Non-pigmented ciliary epithelial cell (primary cell): Measurements from ENCODE around the gene LMOD2.

ENCODE experiments used
- DNase-seq: peaks from one replicate; pipeline ENCODE4 v3.0.0-alpha.2; 2010; ENCODE audit warnings: low read depth

LMOD2 gene

DNA sequence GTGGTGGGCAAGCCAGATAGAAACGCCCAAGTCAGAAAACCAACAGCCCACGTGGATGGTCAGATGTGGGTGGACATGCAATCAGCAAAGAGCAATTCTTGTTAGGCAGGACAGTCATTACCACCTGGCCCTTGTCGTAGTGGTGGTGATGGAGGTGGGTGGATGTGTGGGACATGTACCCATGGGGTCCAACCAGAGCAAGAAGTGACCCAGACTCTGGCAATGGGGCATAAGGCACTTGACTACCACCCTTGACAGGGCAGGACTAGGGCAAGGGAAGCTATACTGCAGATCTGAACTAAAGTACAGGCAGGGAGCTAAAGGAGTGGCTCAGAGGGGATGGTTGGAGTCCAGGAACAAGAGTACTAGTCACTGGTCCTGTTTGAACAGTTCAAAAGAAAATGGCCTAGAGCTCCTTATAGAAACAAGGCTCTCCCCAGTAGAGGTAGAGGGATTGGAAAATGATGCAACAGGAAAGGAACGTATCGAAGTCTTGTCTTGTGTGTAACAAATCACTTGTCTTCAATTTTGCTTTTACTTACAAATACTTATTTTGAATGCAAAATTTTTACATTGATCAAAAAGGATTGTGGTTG lies 17.6 kb downstream of the LMOD2 start:
- DNase-seq = no peak

GRCh38 chr7:123673752-123674398 lies 18.2 kb downstream of the LMOD2 start:
- DNase-seq = no peak

DNA sequence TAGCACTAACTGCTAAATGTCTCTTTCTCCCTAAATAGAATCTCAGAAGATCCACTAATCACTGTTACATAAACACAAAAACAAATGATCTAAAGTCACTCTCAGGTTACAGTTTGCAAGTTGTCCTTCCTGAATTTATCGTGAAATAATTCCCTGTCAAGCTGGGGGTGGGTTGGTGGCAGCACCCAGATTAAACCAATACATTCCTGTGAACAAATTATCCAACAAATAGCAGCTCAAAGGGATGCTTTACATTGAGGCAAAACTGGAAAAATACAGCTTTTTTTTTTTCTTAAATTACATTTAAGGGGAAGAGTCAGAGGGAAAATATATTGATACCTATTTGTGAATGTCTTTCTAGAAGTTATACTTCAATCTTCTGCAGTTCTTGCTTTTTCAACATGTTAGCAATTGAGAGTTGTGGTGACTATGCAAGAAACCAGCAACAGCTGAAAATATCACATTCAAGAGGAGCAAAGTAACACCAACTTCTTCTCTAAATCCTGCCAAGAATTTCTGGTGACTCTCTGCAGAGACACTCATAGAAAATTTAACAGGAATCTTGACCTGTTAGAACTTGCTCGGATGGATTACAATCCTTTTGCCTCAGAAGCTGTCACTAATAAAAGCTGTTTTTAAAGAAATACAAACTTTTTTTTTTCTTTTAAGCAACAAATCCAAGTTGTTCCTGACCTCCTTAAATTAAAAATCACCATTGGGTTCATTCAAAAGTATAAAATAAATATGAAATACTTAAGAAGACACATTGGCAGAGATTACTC lies 18.9 kb downstream of the LMOD2 start:
- no peak for DNase-seq

GRCh38 chr7:123675181-123675473 lies 19.5 kb downstream of the LMOD2 start:
- peak; percentile 5 for DNase-seq

DNA sequence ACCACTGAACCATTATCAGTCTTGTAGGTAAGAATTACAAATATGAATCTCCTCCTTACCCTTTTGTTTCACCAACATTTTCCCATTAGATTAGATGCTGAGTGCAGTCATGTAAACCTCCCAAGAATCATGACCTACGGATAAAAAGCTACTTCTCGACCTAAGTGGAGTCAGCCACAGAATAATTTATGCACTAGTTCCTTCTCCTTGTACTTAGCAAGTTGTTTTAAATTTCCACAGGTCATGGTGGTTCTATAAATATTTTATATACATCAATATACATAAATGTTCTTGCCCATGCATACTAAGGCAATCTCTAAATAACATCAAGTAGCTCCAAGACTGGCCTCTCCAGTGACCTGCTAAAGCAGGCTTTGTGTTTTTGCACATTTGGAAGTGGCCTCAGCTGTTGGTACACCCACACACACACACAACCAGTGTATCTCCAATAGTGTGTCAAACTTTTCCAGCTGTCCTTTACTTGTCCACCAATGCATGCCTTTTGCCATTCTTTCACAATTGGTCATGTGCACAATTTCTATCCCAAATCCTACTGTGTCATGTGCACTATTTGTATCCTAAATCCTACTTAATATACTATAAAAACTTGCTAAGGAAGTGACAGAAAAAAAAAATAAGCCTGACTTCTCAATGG lies 21.5 kb downstream of the LMOD2 start:
- no peak for DNase-seq

GRCh38 chr7:123679614-123680013 lies 23.9 kb downstream of the LMOD2 start:
- DNase-seq = no peak

DNA sequence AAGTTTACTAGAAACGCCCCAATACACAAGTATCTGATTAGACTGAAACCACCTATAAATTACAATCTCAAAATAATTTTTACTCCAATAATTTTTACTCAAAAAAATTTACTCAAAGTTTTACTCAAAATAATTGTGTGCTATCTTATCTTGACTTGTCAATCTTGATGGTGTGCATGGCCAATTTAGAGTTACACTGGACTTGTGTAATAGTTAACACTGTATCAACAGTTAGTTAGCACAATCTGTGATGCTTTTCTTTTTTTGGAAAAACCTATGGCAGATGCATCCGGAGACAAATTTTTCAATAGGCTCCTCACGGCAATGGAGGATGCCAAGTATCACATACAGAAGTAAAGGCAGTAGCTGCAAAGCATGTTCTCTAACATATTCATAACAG lies 24.9 kb downstream of the LMOD2 start:
- no peak for DNase-seq

- no peak for DNase-seq
Observed at GRCh38 chr7:123681561-123681960, 25.9 kb downstream of the LMOD2 start.

DNA sequence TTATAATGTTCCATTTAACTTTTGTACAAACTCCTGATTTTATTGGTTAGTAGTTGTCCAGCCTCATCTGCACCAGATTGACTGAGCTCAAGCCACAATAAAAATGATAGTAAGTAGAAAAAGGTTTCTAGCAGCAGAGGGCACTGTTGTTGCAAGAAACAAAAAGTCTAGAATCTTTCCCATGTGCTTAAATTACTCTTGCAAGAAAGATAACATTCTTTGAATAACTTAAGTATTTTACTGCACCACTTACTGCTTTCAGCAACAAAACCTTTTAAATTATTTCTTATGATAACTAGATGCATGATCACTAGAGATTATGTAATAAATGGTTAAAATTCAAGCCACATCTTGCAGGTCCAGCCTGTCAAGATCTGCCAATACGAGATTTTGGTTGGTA lies 27.0 kb downstream of the LMOD2 start:
- peak; percentile 44 for DNase-seq

DNA sequence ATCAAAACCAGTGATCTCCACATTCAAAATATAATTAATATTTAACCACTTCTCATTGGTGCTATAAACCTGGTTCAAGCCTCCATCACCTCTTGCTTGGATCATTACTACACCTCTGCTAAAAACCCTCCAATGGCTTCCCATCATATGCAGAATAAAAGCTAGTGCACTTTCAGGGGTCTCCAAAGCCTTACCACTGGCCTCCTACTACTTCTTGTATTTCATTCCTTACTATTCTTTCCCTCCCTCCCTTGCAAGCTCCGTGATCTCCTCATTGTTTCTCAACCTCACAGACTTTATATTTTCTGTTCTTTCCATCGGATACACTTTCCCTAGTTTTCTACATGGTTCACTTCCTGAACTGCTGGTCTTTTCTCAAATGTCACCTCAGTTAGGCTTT lies 31.5 kb downstream of the LMOD2 start:
- DNase-seq = no peak

DNA sequence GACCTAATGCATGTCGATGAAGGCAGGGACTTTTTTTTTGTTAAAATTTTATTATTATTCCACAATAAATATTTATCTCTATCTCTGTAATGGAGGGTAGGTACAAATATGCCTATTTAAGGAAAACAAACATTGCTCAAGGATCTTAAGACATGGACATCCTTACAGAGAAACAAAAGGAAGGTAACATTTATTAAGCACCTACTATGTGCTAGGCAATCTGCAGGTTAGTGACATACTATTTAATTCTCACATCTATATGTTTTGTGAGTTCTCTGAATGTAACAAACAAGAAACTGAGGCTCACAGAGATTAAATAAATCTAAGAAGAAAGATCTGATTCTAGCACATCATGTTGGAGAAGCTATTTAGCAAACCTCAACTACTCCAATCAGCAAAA lies 32.1 kb downstream of the LMOD2 start:
- DNase-seq = no peak

DNA sequence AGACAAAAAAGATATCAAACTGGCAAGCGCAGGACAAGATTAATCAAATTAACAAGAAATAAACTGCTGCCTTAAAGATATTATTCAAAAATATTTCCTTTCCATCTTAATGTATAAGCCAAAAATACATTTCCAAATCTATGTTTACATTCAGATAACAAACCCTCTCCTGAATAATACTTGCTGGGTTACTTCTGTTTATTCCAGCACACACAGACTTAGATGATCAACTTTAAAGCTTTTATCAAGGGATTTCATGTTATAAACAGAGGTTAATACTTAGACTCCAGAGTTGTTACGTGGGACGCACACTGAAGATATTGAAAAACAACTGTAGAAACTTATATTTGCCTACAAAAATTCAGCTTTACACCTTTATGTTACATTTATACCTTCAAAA lies 33.6 kb downstream of the LMOD2 start:
- no peak for DNase-seq

DNA sequence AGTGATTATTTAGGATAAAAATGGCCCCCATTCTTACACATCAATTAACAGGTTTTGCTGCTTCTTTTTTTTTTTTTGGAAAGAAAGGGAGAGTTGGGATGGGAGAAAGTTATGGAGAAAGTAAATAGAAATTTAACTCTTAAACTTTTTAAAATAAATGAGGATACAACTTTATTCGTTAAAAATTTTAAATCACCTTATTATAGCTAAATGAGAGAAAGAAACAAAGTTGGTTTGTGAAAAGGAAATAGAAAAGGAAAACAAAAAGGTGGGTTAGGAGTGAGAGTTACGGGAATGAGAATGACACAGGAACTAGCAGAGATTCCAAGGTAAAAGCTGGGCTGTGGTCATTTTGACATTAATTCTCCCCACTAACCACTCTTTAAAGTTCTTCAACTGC lies 34.9 kb downstream of the LMOD2 start:
- no peak for DNase-seq

- no peak for DNase-seq
Observed at GRCh38 chr7:123692471-123692877, 36.8 kb downstream of the LMOD2 start.

DNA sequence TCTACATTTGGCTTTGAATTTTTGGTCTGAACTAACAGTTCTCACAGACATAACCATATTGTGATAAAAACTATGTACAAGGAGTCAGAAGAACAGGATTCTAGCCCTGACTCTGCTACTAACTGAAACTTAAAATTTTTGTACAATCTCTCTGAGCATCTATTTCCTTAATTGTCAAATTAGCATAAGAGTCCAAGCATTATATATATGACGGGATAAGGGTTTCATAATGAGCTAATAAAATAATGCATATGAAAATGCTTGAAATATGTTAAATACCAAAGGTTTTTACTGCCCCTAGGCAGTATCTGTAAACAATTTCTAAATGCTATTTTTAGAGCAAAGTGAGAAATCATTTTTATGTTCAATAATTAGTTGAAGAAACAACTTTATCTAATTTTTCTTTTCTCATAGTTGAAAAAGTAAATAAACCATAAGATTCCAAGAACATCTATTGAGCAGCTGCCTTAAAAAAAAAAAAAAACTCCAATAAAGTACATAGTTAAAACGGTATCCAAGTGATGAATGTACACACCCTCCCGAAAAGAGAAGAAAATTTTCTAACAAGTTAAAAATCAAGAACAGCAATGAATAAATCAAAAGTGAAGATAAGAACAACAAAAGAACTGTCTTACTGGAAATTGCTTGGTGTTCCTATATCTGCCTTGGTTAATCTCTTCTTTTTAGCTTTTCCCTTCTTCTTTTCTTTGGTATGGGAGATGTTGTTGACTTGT lies 40.4 kb downstream of the LMOD2 start:
- DNase-seq = no peak

GRCh38 chr7:123705211-123705901 lies 49.7 kb downstream of the LMOD2 start:
- DNase-seq = no peak

- no peak for DNase-seq
Observed at GRCh38 chr7:123709525-123709924, 53.9 kb downstream of the LMOD2 start.

DNA sequence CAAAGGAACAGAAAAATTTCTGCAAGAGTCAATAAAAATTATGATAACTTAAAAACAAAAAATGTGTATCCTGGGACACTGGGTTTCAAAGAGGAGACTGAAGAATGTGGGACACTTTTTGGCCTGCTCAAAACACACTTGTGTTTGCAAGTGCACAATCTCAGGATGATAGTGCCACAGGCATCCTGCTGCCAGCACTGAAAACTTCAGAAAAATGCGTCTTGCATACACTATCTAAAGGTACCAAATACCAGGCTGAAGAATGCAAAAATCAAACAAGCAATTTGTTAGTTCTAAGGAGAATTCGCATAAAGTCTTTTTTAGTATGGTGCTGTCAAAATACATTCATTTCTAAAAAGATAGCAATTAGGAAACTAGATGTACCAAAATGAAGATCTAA lies 55.0 kb downstream of the LMOD2 start:
- no peak for DNase-seq

- no peak for DNase-seq
Observed at GRCh38 chr7:123711832-123712293, 56.2 kb downstream of the LMOD2 start.

GRCh38 chr7:123712619-123713018 lies 57.0 kb downstream of the LMOD2 start:
- DNase-seq = no peak
